ENCODE results near the gene TIMM44. TPM values are rescaled to one million over a fixed set of nuclear protein-coding genes. Genes with fewer than 3 reads are reported as not detected.
A peak's percentile ranks its signal among the peaks of the same experiment; 100 is the strongest.

The TIMM44 gene
- total RNA-seq, 3 donors from 2014 or later: 55.5 to 80.4 (median 63.4) TPM

DNA sequence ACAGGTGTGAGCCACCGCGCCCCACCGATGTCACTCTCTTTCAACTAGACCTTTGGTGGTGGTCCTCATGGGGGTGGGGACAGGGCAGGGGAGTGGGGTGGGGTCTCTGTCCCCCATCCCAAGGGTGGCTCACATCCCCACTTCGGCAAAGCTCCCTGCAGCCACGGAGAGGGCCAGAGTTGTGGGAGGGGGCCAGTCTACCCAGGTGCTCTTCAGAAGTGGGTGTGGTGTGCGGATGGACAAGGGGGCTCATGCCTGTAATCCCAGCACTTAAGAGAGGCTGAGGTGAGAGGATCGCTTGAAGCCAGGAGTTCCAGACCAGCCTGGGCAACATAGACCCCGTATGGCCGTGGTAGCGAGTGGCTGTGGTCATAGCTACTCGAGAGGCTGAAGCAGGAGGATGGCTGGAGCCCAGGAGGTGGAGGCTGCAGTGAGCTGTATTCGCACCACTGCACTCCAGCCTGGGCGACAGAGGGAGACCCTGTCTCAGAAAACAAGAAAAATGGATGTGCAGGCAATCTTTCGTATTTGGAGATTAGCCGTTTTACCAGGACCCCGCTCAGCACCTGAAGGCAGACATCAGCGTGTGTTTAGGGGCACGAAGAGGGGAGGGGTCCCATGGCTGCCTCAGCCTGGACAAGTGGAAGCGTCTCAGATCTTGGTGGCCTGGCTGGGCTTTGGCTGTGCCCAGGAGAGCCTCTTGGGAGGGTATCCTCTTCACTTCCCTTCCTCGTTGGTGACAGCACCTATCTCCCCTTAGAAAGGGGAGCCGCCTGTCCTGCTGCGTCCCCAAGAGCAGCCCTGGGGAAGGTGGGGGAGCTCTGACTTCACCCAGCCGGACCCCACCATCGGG lies 28.0 kb downstream of the TIMM44 start:
- H3K4me3 ChIP-seq: no peak overlapping the region
- TF ChIP-seq CTCF (IDR thresholded peaks at IDR 0.05): no peak

GRCh38 chr19:7914598-7915045 lies 28.8 kb downstream of the TIMM44 start, which contains the start of gene TGFBR3L:
TSS of gene TGFBR3L (plus strand) at chr19:7914830.
- peak in 1 of 3 donors; percentile 25 for DNase-seq

More for the DNA sequence above, 28.0 kb downstream of the TIMM44 start:
- intact Hi-C loops (cut with DNase I, micrococcal nuclease): no loop called here
- Histone ChIP-seq H3K36me3 (ENCODE audit: low read depth) (peaks cover 13% of the 10 kb centered on the region), H3K9me3 (no peaks in the 10 kb centered on the region), H3K4me1 (ENCODE audit: low read depth) (peaks cover 40% of the 10 kb centered on the region)
- DNase-seq (no peak), ATAC-seq (no peak)

GRCh38 chr19:7914099-7914498 lies 29.4 kb downstream of the TIMM44 start:
- H3K9me3 ChIP-seq: no peaks in the 10 kb centered on the region
- no peak for ATAC-seq

More at GRCh38 chr19:7914598-7915045, 28.8 kb downstream of the TIMM44 start, which contains the start of gene TGFBR3L:
- Histone ChIP-seq H3K9me3 (no peaks in the 10 kb centered on the region), H3K4me1 (ENCODE audit: low read depth) (peaks cover 38% of the 10 kb centered on the region), H3K4me3 (no peak within 1 kb of the TSS), H3K36me3 (ENCODE audit: low read depth) (peaks cover 20% of the 10 kb centered on the region)
- intact Hi-C loops (cut with DNase I, micrococcal nuclease): no loop called here
- no peak for ATAC-seq
- no peak for TF ChIP-seq CTCF (IDR thresholded peaks at IDR 0.05)

DNA sequence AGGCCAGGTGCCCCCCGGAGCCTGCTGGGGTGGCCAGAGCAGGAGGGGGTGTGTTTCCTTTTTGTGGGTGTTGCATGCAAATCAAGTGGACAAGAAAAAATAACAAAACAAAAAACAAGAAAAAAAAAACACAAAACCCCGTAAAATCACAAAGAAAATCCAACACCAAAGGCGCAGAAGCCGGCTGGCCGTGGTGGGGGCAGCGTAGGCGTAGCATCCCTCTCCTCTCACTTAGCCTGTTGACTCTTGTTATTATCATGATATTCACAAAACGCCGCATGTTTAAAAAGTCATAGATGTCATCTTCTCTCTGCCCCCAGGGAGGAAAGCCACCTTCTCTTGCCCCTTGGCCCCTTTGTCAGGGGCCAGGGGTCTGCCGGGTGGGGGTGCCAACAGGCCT lies 29.8 kb downstream of the TIMM44 start:
- Histone ChIP-seq H3K4me3 (no peak overlapping the region), H3K4me1 (ENCODE audit: low read depth) (peaks cover 28% of the 10 kb centered on the region), H3K36me3 (ENCODE audit: low read depth) (peaks cover 20% of the 10 kb centered on the region), H3K9me3 (no peaks in the 10 kb centered on the region)
- no peak for ATAC-seq
- DNase-seq: no peak
- TF ChIP-seq CTCF (IDR thresholded peaks at IDR 0.05): no peak
- intact Hi-C loops (cut with DNase I, micrococcal nuclease): no loop called here

More at GRCh38 chr19:7914099-7914498, 29.4 kb downstream of the TIMM44 start:
- H3K36me3 ChIP-seq (ENCODE audit: low read depth): peaks cover 20% of the 10 kb centered on the region
- no peak for TF ChIP-seq CTCF (IDR thresholded peaks at IDR 0.05)
- H3K4me1 ChIP-seq (ENCODE audit: low read depth): peaks cover 32% of the 10 kb centered on the region
- peak in 1 of 3 donors; percentile 23 for DNase-seq
- intact Hi-C loops (cut with DNase I, micrococcal nuclease): no loop called here
- H3K4me3 ChIP-seq: no peak overlapping the region

- peaks cover 20% of the 10 kb centered on the region for H3K36me3 ChIP-seq (ENCODE audit: low read depth)
- ATAC-seq (no peak), DNase-seq (peak in 1 of 3 donors; percentile 30)
- H3K4me1 ChIP-seq (ENCODE audit: low read depth): peaks cover 22% of the 10 kb centered on the region
- intact Hi-C loops (cut with DNase I, micrococcal nuclease): no loop called here
- H3K4me3 ChIP-seq: no peak overlapping the region
- no peaks in the 10 kb centered on the region for H3K9me3 ChIP-seq
- TF ChIP-seq CTCF (IDR thresholded peaks at IDR 0.05): no peak
Observed at GRCh38 chr19:7912697-7913564, 30.5 kb downstream of the TIMM44 start.

Data from mucosa of descending colon (tissue), 3 donors.